GM18861 (cell line): Measurements from ENCODE around the gene LMX1A.
A peak's percentile ranks its signal among the peaks of the same experiment; 100 is the strongest.

Experiments
- ATAC-seq: cut with Tn5 transposase; IDR thresholded peaks from one replicate; pipeline ENCODE4 v1.9.1; 2021; ENCODE audit not compliant: unreplicated experiment

LMX1A gene

GRCh38 chr1:165367375-165367993, 11.0 kb upstream of the LMX1A start:
- peak; percentile 74 for ATAC-seq

- no peak for ATAC-seq
Observed at GRCh38 chr1:165365341-165365740, 8.8 kb upstream of the LMX1A start.

GRCh38 chr1:165364568-165365133, 8.1 kb upstream of the LMX1A start:
- ATAC-seq: no peak

- no peak for ATAC-seq
Observed at GRCh38 chr1:165356876-165357275, 361 bp upstream of the LMX1A start.

- ATAC-seq: no peak
Observed at GRCh38 chr1:165355139-165355976, 1.2 kb downstream of the LMX1A start.

- ATAC-seq: no peak
Observed at GRCh38 chr1:165354739-165355138, 1.8 kb downstream of the LMX1A start.

- no peak for ATAC-seq
Observed at GRCh38 chr1:165353731-165354671, 2.5 kb downstream of the LMX1A start.

GRCh38 chr1:165352442-165353293, 3.8 kb downstream of the LMX1A start:
- no peak for ATAC-seq

- ATAC-seq: no peak
Observed at GRCh38 chr1:165351863-165352441, 4.6 kb downstream of the LMX1A start.

GRCh38 chr1:165350840-165351239, 5.7 kb downstream of the LMX1A start:
- no peak for ATAC-seq

GRCh38 chr1:165345502-165345901, 11.0 kb downstream of the LMX1A start:
- no peak for ATAC-seq

GRCh38 chr1:165344736-165345135, 11.8 kb downstream of the LMX1A start:
- ATAC-seq: no peak

- ATAC-seq: no peak
Observed at GRCh38 chr1:165344198-165344597, 12.3 kb downstream of the LMX1A start.

- ATAC-seq: no peak
Observed at GRCh38 chr1:165342587-165342986, 13.9 kb downstream of the LMX1A start.

- ATAC-seq: no peak
Observed at GRCh38 chr1:165342168-165342567, 14.3 kb downstream of the LMX1A start.

- no peak for ATAC-seq
Observed at GRCh38 chr1:165339164-165339563, 17.4 kb downstream of the LMX1A start.

- no peak for ATAC-seq
Observed at GRCh38 chr1:165330483-165330882, 26.0 kb downstream of the LMX1A start.

GRCh38 chr1:165329104-165329503, 27.4 kb downstream of the LMX1A start:
- no peak for ATAC-seq

GRCh38 chr1:165328136-165328535, 28.4 kb downstream of the LMX1A start:
- no peak for ATAC-seq

GRCh38 chr1:165327538-165327937, 29.0 kb downstream of the LMX1A start:
- no peak for ATAC-seq
